KOPT-K1 (cell line): ENCODE results near the gene CEACAM20.

Experiments
- H3K27ac ChIP-seq: fragments of 200-600 bp; sonication (generic); 2 replicates; pipeline ENCODE4 v1.5.1; 2016; ENCODE audit warnings: antibody characterized with exemption, mild to moderate bottlenecking, low read depth, low read length; ENCODE audit not compliant: poor library complexity, severe bottlenecking
- H3K36me3 ChIP-seq: fragments of 200-600 bp; sonication (generic); 2 replicates; pipeline ENCODE4 v1.5.1; 2017; ENCODE audit warnings: antibody characterized with exemption, mild to moderate bottlenecking, low read length, moderate library complexity; ENCODE audit not compliant: insufficient read depth
- H3K9me3 ChIP-seq: fragments of 200-600 bp; sonication (generic); 2 replicates; pipeline ENCODE4 v1.5.1; 2017; ENCODE audit warnings: antibody characterized with exemption, low read length, mild to moderate bottlenecking; ENCODE audit not compliant: insufficient read depth, poor library complexity, severe bottlenecking

CEACAM20 gene

DNA sequence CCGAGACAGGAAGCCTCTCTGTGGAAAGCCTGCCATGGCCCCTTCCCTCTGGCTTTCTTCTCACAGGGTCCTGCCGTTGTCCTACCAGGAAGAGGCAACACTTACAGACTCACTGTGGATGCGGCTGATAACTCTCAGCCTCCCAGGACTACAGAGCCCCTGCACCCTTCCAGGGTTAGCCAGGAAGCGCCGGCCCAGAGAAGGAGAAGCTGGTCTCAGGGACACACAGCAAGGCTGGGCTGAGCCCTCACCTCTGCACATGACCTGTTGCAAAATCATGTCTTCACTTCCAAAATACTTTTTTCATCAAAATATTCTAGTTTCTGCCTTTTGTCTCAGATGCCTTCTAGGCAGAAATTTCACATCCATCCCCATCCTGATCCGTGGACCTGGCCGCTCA, 1.9 kb downstream of the CEACAM20 start:
- Histone ChIP-seq H3K36me3 (no peaks in the 10 kb centered on the region), H3K27ac (no peak overlapping the region), H3K9me3 (no peaks in the 10 kb centered on the region)

DNA sequence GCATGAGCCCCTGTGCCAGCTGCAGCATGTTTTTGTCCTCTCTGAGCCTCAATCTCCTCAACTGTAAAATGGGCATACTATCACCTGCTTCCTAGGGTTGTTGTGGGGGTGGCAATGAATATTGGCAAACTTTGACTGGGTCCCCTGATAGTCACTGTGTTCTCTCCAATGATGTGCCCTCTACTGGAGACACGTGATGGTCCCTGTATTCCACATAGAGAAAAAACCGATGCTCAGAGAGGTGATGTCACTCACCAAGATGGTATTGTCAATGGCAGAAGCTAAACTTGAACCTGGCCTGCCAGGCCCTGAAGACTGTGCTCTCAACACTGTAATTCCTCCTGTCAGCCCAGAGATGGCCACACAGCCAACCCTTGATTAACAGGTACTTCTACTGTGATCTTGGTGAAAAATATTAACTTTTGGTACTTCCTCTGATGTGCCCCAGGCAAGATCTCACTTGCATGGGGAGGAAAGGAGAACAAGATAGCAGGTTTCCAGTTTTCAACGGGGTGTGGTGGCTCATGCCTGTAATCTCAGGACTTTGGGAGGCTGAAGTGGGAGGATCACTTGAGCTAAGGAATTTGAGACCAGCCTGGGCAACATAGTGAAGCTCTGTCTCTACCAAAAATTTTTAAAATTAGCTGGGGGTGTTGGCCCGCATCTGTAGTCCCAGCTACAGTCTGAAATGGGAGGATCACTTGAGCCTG, 3.6 kb downstream of the CEACAM20 start:
- H3K27ac ChIP-seq = no peak overlapping the region
- H3K9me3 ChIP-seq = no peaks in the 10 kb centered on the region
- no peaks in the 10 kb centered on the region for H3K36me3 ChIP-seq

DNA sequence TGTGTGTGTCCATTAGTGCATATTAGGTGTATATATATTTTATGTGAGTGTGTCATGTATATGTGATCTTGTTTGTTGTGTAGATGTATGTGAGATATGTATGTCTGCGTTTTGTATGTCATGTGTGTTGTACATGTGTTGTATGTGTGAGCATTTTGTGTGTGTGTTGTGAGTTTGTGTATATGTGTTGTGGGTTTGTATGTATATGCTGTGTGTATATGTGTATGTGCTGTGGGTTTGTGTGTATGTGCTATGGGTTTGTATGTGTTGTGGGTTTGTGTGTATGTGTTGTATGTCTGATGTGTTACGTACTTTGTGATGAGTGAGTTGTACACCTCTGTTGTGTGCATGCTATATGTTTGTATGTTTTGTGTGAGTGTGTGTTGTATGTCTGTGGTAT, 8.1 kb downstream of the CEACAM20 start:
- H3K36me3 ChIP-seq = no peaks in the 10 kb centered on the region
- H3K9me3 ChIP-seq = peaks cover 21% of the 10 kb centered on the region
- no peak overlapping the region for H3K27ac ChIP-seq

DNA sequence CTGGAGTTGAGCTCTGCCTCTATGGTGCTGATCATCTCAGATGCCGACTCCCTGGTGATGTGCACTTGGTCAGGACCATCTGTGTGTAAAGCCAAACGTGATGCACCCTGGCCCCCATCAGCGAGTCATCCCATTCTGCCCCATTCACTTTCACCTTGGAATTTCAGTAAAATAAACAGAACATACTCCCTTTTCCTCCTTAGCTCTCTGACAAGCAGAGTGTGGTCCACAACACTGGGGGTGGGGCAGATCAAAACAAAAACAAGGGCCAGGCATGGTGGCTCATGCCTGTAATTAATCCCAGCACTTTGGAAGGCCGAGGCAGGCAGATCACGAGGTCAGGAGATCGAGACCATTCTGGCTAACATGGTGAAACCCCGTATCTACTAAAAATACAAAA, 12.3 kb downstream of the CEACAM20 start:
- Histone ChIP-seq H3K9me3 (peaks cover 26% of the 10 kb centered on the region), H3K27ac (no peak overlapping the region), H3K36me3 (no peaks in the 10 kb centered on the region)

- H3K9me3 ChIP-seq = peaks cover 26% of the 10 kb centered on the region
- H3K27ac ChIP-seq = no peak overlapping the region
- H3K36me3 ChIP-seq = no peaks in the 10 kb centered on the region
Measured at GRCh38 chr19:44515907-44516306, 13.6 kb downstream of the CEACAM20 start.

- H3K36me3 ChIP-seq = no peaks in the 10 kb centered on the region
Measured at GRCh38 chr19:44515031-44515430, 14.4 kb downstream of the CEACAM20 start.

GRCh38 chr19:44512326-44513298, 16.9 kb downstream of the CEACAM20 start:
- Histone ChIP-seq H3K27ac (no peak overlapping the region), H3K36me3 (no peaks in the 10 kb centered on the region), H3K9me3 (peaks cover 14% of the 10 kb centered on the region)

More at GRCh38 chr19:44515031-44515430, 14.4 kb downstream of the CEACAM20 start:
- Histone ChIP-seq H3K27ac (no peak overlapping the region), H3K9me3 (peaks cover 19% of the 10 kb centered on the region)

GRCh38 chr19:44509478-44509877, 20.0 kb downstream of the CEACAM20 start:
- H3K36me3 ChIP-seq = no peaks in the 10 kb centered on the region

DNA sequence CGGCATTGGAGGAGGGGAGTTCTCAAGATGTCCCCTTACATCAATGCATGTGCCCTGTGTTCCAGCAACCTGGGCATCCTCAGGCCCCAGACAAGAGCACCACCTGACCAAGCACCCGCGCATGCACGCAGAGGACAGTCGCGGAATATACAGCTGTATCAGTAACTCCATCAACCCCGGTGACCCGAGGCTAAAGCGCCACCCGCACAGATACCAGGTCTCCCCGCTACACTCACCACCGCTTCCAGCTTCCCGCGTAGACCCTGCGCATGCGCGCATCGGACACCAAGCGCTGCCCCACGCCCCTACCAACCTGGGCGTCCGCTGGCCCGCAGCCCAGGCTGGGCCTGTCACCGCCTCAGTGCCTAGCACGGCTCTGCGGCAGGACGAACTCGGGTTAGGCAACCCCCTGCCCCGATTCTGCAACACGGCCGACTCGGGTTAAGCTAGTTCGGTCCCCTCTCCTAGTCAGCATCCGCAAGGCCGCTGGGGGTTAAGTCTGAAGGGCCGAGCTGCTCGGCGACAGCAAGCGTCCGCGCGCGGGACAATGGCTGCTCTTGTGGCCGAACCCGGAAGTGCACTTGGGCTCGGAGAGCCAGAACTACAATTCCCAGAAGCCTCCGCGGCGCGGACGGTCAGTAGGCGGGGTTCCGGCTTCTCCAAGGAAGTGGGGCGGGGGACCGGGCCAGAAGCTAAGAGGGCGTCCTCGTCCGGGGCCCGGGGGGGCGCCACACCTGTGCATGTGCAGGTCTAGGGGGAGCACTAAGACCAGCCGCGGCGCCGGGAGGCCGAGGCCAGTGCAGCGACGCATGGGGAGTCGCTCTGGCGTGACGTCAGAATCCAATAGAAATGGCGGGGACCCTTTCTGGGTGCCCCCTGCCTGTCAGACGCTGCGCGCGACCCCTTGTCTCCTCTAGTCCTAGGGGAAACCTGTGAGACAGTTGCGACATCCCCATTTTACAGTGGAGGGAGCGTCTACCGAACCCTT, 29.2 kb downstream of the CEACAM20 start, which contains the start of gene ZNF180:
Gene ZNF180, minus strand, starts transcription at position 561 of the 988 bp plus-strand sequence. CDS start 3,188 bp downstream, outside the sequence.
- Histone ChIP-seq H3K36me3 (peaks cover 40% of the 10 kb centered on the region), H3K27ac (peak within 1 kb of the TSS; percentile 87), H3K9me3 (peaks cover 75% of the 10 kb centered on the region)

More at GRCh38 chr19:44509478-44509877, 20.0 kb downstream of the CEACAM20 start:
- Histone ChIP-seq H3K9me3 (peaks cover 27% of the 10 kb centered on the region), H3K27ac (no peak overlapping the region)

GRCh38 chr19:44499559-44499958, 29.9 kb downstream of the CEACAM20 start:
- peaks cover 47% of the 10 kb centered on the region for H3K36me3 ChIP-seq
- peaks cover 75% of the 10 kb centered on the region for H3K9me3 ChIP-seq
- H3K27ac ChIP-seq = peak overlapping the region; percentile 87

DNA sequence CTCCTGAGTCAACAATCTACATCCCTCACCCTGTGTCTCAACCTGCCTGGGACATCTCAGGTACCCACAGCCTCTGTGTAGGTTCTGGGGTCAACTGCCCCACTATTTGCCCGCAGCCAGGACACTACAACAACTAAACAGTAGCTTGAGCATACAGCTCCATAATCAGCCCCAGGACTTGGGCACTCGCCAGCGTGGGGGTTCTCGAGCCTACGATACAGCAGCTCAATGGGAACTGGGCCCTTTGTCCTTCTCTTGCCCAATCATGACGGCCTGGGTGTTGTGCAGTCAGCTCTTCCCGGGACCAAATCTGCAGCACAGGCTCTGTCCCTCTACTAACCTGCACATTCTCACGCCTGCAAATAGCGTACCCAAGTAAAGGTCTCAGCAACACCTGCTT, 30.5 kb downstream of the CEACAM20 start:
- Histone ChIP-seq H3K36me3 (peaks cover 52% of the 10 kb centered on the region), H3K27ac (no peak overlapping the region)

GRCh38 chr19:44496711-44497110, 32.8 kb downstream of the CEACAM20 start:
- H3K9me3 ChIP-seq = peaks cover 89% of the 10 kb centered on the region
- H3K36me3 ChIP-seq = peaks cover 75% of the 10 kb centered on the region
- no peak overlapping the region for H3K27ac ChIP-seq

More for the DNA sequence above, 30.5 kb downstream of the CEACAM20 start:
- peaks cover 75% of the 10 kb centered on the region for H3K9me3 ChIP-seq

- H3K27ac ChIP-seq = no peak overlapping the region
- peaks cover 100% of the 10 kb centered on the region for H3K9me3 ChIP-seq
Measured at GRCh38 chr19:44476559-44477408, 52.7 kb downstream of the CEACAM20 start.

More at GRCh38 chr19:44476559-44477408, 52.7 kb downstream of the CEACAM20 start:
- H3K36me3 ChIP-seq = peaks cover 75% of the 10 kb centered on the region
